ENCODE results near the gene POGZ. TPM values are rescaled to one million over a fixed set of nuclear protein-coding genes. Genes with fewer than 3 reads are reported as not detected.

POGZ gene
- total and polyA plus RNA-seq, 2 of the 13 experiments (the other 11 are each of a cell fraction or from before 2014, with no cell fraction given): 15.3 to 45.6 TPM

DNA sequence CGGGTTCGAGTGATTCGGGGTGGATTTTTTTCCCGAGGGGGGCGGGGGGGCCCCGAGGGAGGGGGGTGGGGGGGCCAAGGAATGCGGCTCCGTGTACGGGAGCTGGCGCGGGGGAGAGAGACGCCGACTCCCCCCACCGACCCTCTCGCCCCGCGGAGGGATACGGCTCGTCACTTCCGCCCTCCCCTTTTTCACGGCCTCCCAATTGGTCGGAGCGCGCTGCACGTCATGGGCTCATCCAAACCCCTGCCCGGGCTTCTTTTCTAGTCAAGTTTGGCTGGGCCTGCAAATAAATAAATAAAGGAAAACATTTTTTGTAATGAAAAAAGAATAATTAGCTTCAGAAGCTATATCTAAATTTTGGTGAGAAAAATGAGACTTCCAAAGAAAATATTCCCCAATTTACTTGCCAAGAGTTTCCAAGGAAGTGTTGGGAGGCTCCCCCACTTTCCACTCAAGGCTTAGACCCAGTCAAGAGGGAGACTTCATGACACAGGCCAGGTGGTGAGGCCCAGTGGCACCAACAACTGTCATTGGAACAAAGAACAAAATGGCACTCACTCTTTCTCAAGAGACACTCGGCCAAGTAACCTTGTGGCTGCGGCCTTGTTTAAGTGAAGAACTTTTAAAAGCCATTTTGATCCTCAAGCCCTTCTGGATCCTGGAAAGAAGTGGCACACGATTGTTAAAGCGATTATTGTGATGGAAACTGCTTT is at the start of gene POGZ (continued):
- TF ChIP-seq ZIK1 (CRISPR knock-in tag; IDR thresholded peaks at IDR 0.05; ENCODE audit: borderline replicate concordance, low read depth) (no peak), HDAC1 (CRISPR knock-in tag; IDR thresholded peaks at IDR 0.05) (peak; percentile 24; the same call in 1 of the 2 replicates), ZNF589 (CRISPR knock-in tag; conservative IDR thresholded peaks at IDR 0.05) (no peak), XBP1 (CRISPR knock-in tag; IDR thresholded peaks at IDR 0.05) (no peak), JARID2 (CRISPR knock-in tag; IDR thresholded peaks at IDR 0.05; ENCODE audit: insufficient replicate concordance) (no peak), ZNF816 (CRISPR knock-in tag; IDR thresholded peaks at IDR 0.05; ENCODE audit: borderline replicate concordance) (no peak), PRPF4 (IDR thresholded peaks at IDR 0.05; ENCODE audit: low read depth, low read length, poor library complexity, severe bottlenecking) (no peak), ZSCAN30 (CRISPR knock-in tag; IDR thresholded peaks at IDR 0.05) (no peak), ZNF660 (CRISPR knock-in tag; IDR thresholded peaks at IDR 0.05; ENCODE audit: borderline replicate concordance, low read depth) (no peak), ZNF564 (CRISPR knock-in tag; IDR thresholded peaks at IDR 0.05) (no peak), ZNF572 (CRISPR knock-in tag; IDR thresholded peaks at IDR 0.05) (no peak), MIER3 (CRISPR knock-in tag; IDR thresholded peaks at IDR 0.05; ENCODE audit: borderline replicate concordance) (no peak), ZNF234 (CRISPR knock-in tag; conservative IDR thresholded peaks at IDR 0.05) (no peak), ZFP41 (CRISPR knock-in tag; IDR thresholded peaks at IDR 0.05; ENCODE audit: borderline replicate concordance) (no peak), HNRNPL (IDR thresholded peaks at IDR 0.05; ENCODE audit: low read depth, low read length) (no peak), MEIS1 (CRISPR knock-in tag; IDR thresholded peaks at IDR 0.05; ENCODE audit: borderline replicate concordance) (no peak)
- TF ChIP-seq, protein P1, sequence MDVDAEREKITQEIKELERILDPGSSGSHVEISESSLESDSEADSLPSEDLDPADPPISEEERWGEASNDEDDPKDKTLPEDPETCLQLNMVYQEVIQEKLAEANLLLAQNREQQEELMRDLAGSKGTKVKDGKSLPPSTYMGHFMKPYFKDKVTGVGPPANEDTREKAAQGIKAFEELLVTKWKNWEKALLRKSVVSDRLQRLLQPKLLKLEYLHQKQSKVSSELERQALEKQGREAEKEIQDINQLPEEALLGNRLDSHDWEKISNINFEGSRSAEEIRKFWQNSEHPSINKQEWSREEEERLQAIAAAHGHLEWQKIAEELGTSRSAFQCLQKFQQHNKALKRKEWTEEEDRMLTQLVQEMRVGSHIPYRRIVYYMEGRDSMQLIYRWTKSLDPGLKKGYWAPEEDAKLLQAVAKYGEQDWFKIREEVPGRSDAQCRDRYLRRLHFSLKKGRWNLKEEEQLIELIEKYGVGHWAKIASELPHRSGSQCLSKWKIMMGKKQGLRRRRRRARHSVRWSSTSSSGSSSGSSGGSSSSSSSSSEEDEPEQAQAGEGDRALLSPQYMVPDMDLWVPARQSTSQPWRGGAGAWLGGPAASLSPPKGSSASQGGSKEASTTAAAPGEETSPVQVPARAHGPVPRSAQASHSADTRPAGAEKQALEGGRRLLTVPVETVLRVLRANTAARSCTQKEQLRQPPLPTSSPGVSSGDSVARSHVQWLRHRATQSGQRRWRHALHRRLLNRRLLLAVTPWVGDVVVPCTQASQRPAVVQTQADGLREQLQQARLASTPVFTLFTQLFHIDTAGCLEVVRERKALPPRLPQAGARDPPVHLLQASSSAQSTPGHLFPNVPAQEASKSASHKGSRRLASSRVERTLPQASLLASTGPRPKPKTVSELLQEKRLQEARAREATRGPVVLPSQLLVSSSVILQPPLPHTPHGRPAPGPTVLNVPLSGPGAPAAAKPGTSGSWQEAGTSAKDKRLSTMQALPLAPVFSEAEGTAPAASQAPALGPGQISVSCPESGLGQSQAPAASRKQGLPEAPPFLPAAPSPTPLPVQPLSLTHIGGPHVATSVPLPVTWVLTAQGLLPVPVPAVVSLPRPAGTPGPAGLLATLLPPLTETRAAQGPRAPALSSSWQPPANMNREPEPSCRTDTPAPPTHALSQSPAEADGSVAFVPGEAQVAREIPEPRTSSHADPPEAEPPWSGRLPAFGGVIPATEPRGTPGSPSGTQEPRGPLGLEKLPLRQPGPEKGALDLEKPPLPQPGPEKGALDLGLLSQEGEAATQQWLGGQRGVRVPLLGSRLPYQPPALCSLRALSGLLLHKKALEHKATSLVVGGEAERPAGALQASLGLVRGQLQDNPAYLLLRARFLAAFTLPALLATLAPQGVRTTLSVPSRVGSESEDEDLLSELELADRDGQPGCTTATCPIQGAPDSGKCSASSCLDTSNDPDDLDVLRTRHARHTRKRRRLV (CRISPR knock-in tag; IDR thresholded peaks at IDR 0.05): no peak
- TF ChIP-seq, protein P2, sequence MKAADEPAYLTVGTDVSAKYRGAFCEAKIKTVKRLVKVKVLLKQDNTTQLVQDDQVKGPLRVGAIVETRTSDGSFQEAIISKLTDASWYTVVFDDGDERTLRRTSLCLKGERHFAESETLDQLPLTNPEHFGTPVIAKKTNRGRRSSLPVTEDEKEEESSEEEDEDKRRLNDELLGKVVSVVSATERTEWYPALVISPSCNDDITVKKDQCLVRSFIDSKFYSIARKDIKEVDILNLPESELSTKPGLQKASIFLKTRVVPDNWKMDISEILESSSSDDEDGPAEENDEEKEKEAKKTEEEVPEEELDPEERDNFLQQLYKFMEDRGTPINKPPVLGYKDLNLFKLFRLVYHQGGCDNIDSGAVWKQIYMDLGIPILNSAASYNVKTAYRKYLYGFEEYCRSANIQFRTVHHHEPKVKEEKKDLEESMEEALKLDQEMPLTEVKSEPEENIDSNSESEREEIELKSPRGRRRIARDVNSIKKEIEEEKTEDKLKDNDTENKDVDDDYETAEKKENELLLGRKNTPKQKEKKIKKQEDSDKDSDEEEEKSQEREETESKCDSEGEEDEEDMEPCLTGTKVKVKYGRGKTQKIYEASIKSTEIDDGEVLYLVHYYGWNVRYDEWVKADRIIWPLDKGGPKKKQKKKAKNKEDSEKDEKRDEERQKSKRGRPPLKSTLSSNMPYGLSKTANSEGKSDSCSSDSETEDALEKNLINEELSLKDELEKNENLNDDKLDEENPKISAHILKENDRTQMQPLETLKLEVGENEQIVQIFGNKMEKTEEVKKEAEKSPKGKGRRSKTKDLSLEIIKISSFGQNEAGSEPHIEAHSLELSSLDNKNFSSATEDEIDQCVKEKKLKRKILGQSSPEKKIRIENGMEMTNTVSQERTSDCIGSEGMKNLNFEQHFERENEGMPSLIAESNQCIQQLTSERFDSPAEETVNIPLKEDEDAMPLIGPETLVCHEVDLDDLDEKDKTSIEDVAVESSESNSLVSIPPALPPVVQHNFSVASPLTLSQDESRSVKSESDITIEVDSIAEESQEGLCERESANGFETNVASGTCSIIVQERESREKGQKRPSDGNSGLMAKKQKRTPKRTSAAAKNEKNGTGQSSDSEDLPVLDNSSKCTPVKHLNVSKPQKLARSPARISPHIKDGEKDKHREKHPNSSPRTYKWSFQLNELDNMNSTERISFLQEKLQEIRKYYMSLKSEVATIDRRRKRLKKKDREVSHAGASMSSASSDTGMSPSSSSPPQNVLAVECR (CRISPR knock-in tag; IDR thresholded peaks at IDR 0.05; ENCODE audit: borderline replicate concordance): peak; percentile 44; the same call in 1 of the 2 replicates
- TF ChIP-seq, protein P3, sequence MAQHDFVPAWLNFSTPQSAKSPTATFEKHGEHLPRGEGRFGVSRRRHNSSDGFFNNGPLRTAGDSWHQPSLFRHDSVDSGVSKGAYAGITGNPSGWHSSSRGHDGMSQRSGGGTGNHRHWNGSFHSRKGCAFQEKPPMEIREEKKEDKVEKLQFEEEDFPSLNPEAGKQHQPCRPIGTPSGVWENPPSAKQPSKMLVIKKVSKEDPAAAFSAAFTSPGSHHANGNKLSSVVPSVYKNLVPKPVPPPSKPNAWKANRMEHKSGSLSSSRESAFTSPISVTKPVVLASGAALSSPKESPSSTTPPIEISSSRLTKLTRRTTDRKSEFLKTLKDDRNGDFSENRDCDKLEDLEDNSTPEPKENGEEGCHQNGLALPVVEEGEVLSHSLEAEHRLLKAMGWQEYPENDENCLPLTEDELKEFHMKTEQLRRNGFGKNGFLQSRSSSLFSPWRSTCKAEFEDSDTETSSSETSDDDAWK (CRISPR knock-in tag; IDR thresholded peaks at IDR 0.05): no peak

Measured in HepG2 (cell line).